Central memory CD4-positive, alpha-beta T cell (primary cell): ENCODE data around the gene ASTL.

ENCODE experiments used
- DNase-seq: peaks from one replicate; pipeline ENCODE4 v3.0.0; 2022

ASTL gene

DNA sequence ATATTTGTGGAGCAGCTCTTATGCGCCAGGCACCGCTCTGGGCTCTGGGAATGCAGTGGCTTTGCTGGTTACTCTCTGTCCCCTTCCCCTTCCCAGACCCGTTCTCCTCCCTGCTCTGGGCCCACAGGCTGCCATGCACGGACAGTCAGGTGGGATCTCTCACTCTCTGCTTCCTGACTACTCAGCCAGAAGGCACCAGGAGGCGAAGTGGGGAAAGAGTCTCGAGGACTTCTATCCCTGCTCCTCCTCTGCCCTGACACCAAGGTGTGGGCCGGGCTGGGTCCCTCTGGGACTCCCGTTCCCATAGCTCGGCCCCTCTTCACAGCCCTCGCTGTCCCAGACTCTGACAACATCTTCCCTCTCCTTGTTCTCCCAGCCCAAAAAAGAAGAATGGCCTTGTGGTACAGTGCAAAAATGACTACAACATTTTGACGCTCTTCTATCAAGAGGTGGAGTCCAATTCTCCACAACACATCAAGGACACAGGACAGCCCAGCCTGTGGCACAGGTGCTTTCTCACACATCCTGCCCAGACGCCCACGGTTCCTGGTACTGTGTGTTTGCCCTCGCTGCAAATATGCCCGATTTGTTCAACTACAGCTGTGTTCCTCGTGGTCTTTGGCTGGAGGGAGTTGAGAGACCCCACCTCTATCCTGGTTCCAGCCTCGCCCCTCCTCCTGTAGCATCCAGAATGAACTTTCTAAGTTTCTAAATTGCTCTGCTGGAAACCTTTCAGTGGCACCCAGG, 21.0 kb upstream of the ASTL start:
- no peak for DNase-seq

DNA sequence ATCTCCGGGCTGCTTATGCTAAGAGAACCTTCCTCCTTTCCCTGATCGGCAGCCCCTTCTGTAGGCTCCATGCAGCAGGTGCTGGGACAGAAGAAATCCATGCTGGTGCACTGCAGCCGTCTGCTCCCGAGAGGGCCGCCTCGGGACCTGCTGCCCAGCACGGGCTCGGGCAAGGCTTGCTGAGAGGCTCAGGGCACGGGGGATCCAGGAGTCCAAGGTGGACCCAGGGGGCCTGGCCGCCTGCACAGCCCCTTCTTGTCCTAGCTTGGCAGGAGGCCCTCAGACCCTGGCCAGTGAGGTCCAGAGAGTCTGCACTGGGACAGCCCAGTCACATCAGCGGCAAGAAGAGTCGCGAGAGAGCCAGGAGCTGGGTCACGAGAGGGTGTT, 20.2 kb upstream of the ASTL start:
- DNase-seq, result no peak

GRCh38 chr2:96157649-96158553, 19.6 kb upstream of the ASTL start:
- peak; percentile 57 for DNase-seq

GRCh38 chr2:96156926-96157648, 18.8 kb upstream of the ASTL start:
- no peak for DNase-seq

- DNase-seq, result no peak
Observed at GRCh38 chr2:96156011-96156820, 17.9 kb upstream of the ASTL start.

- no peak for DNase-seq
Observed at GRCh38 chr2:96154506-96155380, 16.4 kb upstream of the ASTL start.

- no peak for DNase-seq
Observed at GRCh38 chr2:96153991-96154431, 15.7 kb upstream of the ASTL start.

GRCh38 chr2:96153291-96153713, 15.0 kb upstream of the ASTL start:
- DNase-seq, result no peak

DNA sequence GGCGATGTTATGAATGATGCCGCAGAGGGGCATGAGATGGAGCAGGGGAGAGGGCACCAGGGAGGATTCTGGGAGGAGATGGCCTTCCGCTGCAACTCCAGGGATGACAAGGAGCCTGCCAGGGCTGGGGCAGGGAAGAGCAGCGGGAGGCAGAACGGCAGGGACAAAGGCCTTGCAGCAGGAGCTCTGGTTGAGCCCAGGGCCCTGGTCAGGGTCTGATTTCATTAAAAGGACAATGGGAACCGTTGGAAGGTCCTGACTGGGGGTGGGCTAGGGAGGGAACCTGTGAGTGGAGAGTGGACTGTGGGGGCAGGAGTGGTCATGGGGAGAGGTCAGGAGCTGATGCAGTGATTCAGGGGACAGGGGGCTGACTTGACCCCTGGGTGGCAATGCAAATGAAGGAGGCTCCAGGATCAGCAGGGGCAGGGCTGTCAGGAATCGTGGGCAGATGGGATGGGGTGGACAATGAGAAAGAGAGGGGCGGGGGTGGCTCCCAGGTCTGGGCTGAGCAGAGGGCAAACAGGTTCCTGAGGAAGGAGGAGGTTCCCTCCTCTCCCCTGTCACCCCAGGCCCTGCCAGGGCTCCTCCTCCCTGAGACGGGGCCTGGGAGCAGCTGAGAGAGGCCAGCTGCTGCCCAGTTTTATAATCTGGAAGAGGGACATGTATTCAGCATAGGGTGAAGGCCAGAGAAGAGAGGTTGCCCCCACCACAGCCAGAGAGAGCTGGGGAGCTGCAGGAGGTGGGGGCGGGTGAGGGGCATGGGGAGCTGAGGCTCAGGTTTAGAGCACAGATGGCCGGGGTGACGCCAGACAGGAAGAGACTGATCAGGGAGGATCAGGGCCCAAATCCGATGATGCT, 14.2 kb upstream of the ASTL start:
- DNase-seq, result no peak

DNA sequence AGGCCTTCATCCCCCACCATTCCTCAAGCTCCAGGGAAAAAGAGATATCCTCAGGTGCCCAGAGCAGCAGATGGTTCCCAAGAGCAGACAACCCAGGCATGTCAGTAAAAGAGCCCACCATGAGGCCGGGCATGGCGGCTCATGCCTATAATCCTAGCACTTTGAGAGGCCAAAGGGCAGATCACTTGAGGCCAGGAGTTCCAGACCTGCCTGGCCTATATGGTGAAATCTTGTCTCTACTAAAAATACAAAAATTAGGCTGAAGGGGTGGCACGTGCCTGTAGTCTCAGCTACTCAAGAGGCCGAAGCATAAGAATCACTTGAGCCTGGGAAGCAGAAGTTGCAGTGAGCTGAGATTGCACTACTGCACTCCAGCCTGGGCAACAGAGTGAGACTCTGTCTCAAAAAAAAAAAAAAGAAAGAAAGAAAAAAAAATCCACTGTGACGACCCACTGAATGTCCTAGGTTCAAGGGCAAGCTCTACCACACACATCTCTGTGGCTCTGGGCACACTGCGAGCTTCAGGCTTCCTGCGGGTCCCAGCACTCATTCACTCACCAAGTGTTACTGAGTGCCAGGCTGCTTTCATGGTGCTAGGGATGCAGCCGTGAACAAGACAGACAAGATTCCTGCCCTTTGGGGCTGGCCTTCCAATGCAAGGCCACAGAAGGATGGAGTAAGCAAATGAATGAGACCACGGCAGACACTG, 13.4 kb upstream of the ASTL start:
- no peak for DNase-seq

GRCh38 chr2:96150791-96151594, 12.7 kb upstream of the ASTL start:
- DNase-seq, result no peak

DNA sequence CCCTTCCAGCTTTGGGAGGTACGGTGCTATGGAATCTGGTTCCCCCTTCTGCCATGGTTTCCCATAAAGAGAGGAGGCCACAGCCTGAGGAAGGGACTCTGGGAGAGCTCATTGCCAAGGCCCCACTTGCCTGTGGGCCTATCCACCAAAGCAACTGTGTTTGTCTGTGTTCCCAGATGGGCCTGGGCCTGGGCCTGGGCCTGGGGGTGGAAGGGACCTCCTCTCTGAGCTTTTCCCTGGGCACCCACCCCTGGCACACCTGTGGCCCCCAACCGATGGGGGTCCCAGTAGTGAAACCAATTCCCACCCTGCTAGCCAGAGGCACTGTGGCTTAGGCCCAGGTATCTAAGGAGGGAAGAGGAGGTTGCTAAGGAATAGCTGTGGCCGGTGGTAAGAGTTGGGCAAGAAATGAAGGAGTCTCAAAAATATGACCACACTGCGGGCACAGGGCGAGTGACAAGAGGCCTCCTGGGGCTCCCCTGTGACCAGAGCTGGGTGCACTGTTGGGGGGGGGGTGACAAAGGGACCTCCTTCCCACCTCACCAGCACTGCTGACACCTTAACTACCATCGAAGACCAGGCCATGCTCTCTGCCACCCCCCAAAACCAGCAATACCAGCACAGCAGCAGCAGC, 11.8 kb upstream of the ASTL start:
- no peak for DNase-seq

DNA sequence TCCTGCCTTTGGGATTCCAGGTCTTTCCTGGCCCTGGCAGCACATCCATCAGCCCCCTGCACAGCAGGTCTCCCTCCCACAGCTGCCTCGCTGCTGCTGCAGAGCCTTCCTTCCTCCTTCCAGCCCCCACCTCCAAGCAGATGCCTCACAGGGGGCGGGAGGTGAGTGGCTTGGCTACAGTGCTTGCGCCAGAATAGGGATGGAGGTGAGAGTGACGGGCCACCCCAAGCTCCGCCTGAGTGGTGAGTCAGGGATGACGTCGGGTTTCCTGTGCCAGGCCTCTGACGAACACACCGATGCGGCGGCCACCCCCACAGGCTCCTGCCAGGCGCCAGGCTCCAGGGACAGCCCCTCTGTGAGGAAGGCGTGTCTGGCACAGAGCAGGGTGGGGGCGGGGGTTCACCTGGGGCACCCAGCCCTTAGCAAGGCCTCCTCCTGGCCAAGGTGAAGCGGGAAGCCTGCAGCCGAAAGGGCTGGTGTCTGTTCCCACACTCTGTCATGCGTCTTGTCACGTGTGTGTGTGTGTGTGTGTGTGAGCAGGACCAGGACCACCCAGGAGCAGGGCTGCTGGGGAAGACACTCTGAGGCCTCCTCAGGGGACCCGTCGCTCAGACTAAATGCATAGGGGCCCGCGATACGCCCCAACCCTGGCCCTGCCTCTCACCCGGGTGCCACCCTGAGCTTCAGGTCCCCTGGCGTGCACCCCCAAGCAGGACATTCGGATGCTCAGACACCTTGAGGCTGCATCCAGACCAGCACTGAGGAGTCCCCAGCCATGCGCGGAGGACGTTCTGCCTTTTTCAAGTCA, 10.3 kb upstream of the ASTL start:
- DNase-seq, result peak; percentile 99

GRCh38 chr2:96147593-96148201, 9.4 kb upstream of the ASTL start:
- DNase-seq, result no peak

GRCh38 chr2:96146881-96147592, 8.7 kb upstream of the ASTL start:
- no peak for DNase-seq
